HG03045 (cell line): ENCODE measurements around the gene FDX2.

Source experiments
- ATAC-seq: cut with Tn5 transposase; IDR thresholded peaks from one replicate; pipeline ENCODE4 v1.9.1; 2021; ENCODE audit warnings: mild to moderate bottlenecking, moderate library complexity; ENCODE audit not compliant: unreplicated experiment

Gene FDX2

DNA sequence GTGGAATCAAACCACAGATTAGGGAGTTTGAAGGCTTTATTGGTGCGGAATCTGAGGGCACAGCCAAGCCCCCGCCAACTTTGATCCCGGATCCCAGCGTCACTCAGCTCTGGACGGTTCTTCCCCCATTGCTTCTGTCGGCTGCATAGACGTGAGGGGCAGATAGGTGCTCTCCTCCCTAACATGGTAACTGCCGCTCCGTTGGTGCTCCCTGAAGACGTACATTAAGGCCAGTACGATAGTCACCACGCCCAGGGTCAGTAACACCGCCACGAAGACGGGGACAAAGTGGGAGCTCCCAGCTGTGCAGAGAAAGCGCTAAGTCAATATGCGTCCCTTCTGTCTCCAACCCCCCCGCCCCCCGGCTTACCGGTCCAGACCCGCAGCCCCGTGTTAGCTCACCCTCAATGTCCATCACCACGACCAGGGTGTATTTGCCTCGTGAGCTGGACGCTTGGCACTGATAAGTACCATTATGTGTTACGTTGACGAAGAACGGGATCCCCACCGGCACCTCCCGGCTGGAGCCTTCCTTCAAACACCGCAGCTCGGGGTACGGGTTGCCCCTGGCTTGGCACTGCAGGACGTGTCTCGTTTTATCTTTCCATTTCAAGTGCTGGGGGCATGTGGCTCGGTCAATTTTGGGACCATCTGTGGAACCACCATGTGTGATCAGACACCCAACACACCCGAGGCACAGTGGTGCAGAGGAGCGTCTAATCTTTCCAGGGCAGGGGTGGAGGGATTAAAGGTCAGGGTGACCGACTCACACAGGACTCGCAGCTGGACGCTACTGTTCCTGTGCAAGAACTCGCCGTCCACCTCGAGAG is 18.2 kb upstream of the FDX2 start:
- no peak for ATAC-seq

GRCh38 chr19:10332965-10333757 is 17.3 kb upstream of the FDX2 start, which contains the start of gene RAVER1:
Gene RAVER1 (minus strand): TSS chr19:10333529. CDS start chr19:10333507, 22 bp downstream.
- peak; percentile 87 for ATAC-seq

- ATAC-seq = no peak
Observed at GRCh38 chr19:10332158-10332964, 16.5 kb upstream of the FDX2 start.

GRCh38 chr19:10329555-10329954 is 13.7 kb upstream of the FDX2 start:
- ATAC-seq = no peak

- ATAC-seq = no peak
Observed at GRCh38 chr19:10328558-10329429, 13.0 kb upstream of the FDX2 start.

DNA sequence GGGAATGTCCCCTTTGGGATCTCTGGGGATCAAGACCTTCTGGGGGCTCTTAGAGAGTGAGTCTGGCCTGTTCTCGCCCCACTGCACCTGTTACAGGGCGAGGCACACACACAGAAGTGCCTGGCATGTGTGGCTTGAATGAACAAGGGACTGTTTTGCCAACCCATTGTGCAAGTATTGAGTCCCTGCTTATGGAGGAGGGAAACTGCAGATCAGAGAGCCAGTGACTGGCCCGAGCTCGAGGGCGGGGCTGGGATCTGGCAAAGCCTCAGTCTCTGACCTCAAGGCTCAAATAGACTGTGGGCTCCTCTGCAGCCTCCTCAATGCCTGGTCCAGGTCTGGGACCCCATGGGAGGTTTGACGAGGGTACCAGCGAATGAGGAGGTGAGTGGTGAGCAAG is 12.0 kb upstream of the FDX2 start:
- ATAC-seq = no peak

DNA sequence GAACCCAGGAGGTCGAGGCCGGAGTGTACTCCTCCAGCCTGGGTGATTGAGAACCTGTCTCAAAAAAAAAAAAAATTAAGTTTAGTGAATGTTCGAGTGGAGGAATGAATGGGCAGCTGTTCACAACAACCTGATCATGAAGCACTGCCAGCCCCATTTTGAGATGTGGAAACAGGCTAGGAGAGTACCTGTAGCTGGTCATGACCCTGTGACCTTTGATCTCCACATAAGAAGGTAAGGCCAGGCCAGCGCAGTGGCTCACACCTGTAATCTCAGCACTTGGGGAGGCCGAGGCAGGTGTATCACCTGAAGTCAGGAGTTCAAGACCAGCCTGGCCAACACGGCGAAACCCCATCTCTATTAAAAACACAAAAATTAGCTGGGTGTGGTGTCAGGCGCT is 9.9 kb upstream of the FDX2 start:
- no peak for ATAC-seq

DNA sequence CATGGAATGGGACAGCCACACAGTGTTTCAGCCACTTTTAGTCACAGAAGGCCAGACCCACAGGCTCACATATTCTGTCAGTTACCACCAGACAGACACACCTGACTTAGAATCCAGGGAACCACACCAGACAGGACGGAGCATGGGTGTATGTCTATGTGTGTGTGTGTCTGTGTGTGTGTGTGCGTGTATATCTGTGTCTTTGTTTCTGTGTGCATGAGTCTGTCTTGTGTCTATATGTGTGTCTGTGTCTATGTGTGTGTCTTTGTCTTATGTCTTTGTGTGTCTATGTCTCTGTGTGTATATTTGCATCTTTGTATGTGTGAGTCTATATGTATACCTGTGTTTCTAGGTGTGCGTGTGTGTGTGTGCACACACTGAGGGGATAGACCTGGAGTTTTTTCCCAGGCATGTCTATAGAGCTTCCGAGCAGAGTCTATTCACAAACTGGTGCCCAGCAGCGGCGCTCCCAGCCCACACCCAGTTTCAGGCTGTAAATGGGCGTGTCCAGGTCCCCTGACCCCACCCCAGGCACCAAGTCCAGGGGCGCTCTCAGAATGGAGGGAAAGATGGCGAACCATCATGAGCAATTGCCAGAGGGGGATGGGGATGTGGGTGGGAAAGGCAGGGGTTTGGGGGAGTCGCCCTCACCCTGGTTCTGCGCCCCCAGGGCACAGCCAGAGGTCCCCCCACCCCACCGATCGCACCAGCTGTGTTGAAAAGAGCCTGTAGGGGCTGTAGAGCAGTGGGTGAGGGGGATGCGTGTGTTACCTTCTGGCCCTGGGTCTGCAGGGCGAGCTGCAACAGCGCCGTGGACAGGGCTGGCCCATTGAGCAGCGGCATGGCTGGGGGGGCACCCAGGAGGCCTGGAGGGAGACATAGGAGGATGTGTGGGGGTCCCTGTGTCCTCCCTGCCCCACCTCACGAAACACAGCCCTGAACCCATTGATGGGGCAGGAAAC is 6.3 kb upstream of the FDX2 start:
- ATAC-seq = no peak

DNA sequence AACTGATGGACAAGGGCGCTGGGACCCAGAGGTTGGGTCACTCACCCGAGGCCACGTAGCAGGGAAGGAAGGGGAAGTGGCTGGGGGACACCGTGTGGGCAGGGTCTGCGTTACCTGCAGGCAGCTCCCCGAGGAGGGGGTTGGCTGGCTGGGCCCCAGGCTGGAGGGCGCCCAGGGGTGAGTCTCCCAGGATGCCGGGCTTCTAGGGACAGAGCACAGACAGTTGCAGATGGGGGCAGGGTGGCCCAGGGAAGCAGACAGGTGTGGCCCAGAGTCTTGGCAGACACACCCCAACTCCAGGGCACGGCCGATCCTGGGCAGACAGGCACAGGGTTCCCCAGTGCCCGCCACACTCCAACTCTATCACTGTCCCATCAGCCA is 5.6 kb upstream of the FDX2 start:
- ATAC-seq = no peak

DNA sequence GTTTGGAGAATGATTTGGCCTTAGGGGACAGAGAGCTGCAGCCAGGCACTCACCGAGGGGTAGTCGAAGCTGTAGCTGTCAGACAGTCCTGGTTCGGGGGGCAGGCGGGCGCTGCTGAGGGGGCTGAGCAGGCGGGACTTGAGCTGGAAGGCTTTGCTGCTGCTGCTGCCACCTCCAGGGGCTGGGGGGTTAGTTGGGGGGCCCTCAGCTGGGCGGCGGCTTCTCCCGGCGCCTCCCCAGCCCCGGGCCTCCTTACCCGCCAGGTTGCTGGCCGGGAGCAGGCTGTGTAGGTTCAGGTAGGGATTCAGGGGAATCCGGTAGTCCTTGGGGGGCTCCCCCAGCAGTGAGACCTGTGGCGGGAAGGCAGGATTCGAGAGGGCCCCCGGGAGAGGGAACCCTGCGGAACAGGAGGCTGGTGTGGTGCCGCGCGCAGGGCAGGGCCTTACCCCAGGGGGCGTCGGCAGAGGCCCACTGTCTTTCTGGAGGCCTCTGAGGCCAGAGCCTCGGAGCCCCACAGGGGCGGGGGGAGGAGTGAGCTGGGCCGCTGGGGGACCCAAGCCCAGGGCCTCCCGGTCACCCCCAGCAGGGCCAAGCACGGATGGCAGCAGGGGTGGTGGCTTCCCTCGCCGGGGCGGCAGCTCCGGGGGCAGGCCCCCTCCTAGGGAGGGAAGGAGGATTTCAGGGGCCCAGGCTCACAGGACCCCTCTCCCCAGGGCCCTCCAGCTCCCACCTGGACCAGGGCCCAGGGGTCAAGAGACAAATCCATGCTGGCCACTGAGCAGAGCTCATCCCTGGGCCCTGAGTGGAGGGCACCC is 5.0 kb upstream of the FDX2 start:
- no peak for ATAC-seq

GRCh38 chr19:10318807-10319682 is 3.2 kb upstream of the FDX2 start:
- no peak for ATAC-seq

DNA sequence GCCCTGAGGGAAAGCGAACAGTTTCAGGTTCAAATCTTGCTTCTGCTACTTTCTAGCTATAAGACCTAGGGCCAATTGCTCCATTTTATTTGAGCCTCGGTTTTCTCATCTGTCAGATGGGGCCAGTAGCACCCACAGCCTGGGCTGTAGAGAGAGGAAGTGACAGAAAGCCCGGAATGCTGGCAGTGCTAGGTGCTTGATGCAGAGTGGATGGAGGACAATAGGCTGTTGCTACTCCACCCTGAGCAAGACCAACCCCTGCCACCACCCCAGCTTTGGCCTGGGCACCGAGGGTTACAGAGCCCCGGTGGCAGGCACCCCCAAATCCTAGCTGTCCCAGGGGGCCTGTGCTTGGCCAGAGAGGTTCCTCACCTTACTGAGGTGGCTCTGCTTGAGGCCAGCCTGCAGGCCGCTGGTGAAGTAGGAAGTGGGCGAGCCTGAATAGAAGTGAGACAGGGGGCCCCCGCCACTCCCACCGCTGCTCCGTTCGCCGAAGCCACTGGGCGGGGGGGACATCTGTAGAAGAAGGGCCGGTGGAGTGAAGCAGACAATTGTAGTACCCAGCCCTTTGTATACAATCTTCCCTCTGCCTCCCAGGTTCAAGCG is 2.1 kb upstream of the FDX2 start:
- no peak for ATAC-seq

GRCh38 chr19:10317045-10317856 is 1.4 kb upstream of the FDX2 start:
- ATAC-seq = no peak

GRCh38 chr19:10316229-10317044 is 622 bp upstream of the FDX2 start:
- no peak for ATAC-seq

GRCh38 chr19:10309423-10309822 is 6.4 kb downstream of the FDX2 start, which contains the start of gene ZGLP1:
Gene ZGLP1 (minus strand): TSS chr19:10309815.
- ATAC-seq = no peak
